GM12892 (cell line): ENCODE data around the gene XIRP1.

Experiments used
- DNase-seq: peaks from one replicate; pipeline ENCODE4 v3.0.0; 2011; ENCODE audit not compliant: insufficient read length
- FAIRE-seq: peaks from 2 replicates; lab custom pipeline; 2011; peaks lifted over from hg19 to GRCh38; lab: Jason Lieb, UNC
- POLR2A ChIP-seq: IDR thresholded peaks from 2 replicates; pipeline ENCODE4 v1.6.1; 2011; ENCODE audit warnings: low read depth, low read length, control low read depth
- POLR2AphosphoS5 ChIP-seq: IDR thresholded peaks from 2 replicates; pipeline ENCODE4 v1.6.1; 2011; ENCODE audit warnings: low read depth, low read length, control low read depth
- TAF1 ChIP-seq: IDR thresholded peaks from 2 replicates; pipeline ENCODE4 v1.6.1; 2011; ENCODE audit warnings: low read depth, mild to moderate bottlenecking, control low read depth, low read length, borderline replicate concordance

The XIRP1 gene

GRCh38 chr3:39205131-39205530, 12.7 kb upstream of the XIRP1 start:
- TF ChIP-seq POLR2A = no peak
- no peak for TF ChIP-seq TAF1
- no peak for TF ChIP-seq POLR2AphosphoS5
- FAIRE-seq = no peak
- DNase-seq = no peak

- TF ChIP-seq POLR2A (no peak), TAF1 (no peak), POLR2AphosphoS5 (no peak)
- DNase-seq (no peak), FAIRE-seq (no peak)
Measured at GRCh38 chr3:39203860-39204259, 11.5 kb upstream of the XIRP1 start.

GRCh38 chr3:39203402-39203801, 11.0 kb upstream of the XIRP1 start:
- FAIRE-seq = no peak
- no peak for DNase-seq
- TF ChIP-seq TAF1 (no peak), POLR2A (no peak), POLR2AphosphoS5 (no peak)

- no peak for DNase-seq
- no peak for FAIRE-seq
- TF ChIP-seq POLR2A (no peak), POLR2AphosphoS5 (no peak), TAF1 (no peak)
Measured at GRCh38 chr3:39202094-39202493, 9.7 kb upstream of the XIRP1 start.

GRCh38 chr3:39196671-39197356, 4.4 kb upstream of the XIRP1 start:
- DNase-seq (no peak), FAIRE-seq (no peak)
- TF ChIP-seq TAF1 = no peak
- no peak for TF ChIP-seq POLR2A
- TF ChIP-seq POLR2AphosphoS5 = no peak

- FAIRE-seq (no peak), DNase-seq (no peak)
- TF ChIP-seq TAF1 = no peak
- TF ChIP-seq POLR2AphosphoS5 = no peak
- no peak for TF ChIP-seq POLR2A
Measured at GRCh38 chr3:39196034-39196433, 3.6 kb upstream of the XIRP1 start.

- FAIRE-seq = no peak
- no peak for TF ChIP-seq POLR2AphosphoS5
- no peak for TF ChIP-seq TAF1
- no peak for TF ChIP-seq POLR2A
- DNase-seq = no peak
Measured at GRCh38 chr3:39193391-39193790, 996 bp upstream of the XIRP1 start.

- no peak for FAIRE-seq
- no peak for DNase-seq
- TF ChIP-seq POLR2A (no peak), TAF1 (no peak), POLR2AphosphoS5 (no peak)
Measured at GRCh38 chr3:39191773-39192172, 622 bp downstream of the XIRP1 start.

GRCh38 chr3:39191111-39191510, 1.3 kb downstream of the XIRP1 start:
- DNase-seq = no peak
- TF ChIP-seq POLR2A = no peak
- TF ChIP-seq POLR2AphosphoS5 = no peak
- TF ChIP-seq TAF1 = no peak
- peak; percentile 14 for FAIRE-seq

- DNase-seq (no peak), FAIRE-seq (no peak)
- TF ChIP-seq POLR2AphosphoS5 (no peak), TAF1 (no peak)
Measured at GRCh38 chr3:39190281-39191025, 1.9 kb downstream of the XIRP1 start.

GRCh38 chr3:39189959-39190269, 2.5 kb downstream of the XIRP1 start:
- peak; percentile 98 for FAIRE-seq
- TF ChIP-seq POLR2A (no peak), POLR2AphosphoS5 (no peak), TAF1 (no peak)
- DNase-seq = peak; percentile 65
